ENCODE data around the gene FREM1.

DNA sequence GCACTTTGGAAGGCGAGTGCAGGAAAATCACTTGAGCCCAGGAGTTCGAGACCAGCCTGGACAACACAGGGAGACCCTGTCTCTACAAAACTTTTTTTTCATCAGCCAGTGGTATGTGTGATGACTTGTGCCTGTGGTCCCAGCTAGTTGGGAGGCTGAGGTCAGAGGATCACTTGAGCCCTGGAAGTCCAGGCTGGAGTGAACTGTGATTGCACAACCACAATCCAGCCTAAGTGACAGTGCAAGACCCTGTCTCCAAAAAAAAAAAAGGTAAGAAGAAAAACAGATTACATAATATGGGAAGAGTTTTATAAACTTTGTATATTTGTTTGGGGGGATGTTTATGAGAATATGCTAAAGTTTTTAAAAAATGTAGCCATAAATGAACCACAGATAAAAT is 111.2 kb downstream of the FREM1 start:
- TF ChIP-seq POLR2AphosphoS5 (IDR thresholded peaks at IDR 0.05), result no peak
- TF ChIP-seq CTCF (IDR thresholded peaks at IDR 0.05 in 8 of 11, conservative IDR thresholded peaks at IDR 0.05 in 3 of 11), result no peak
- no peak for TF ChIP-seq POLR2A (IDR thresholded peaks at IDR 0.05)

Measured in spleen (tissue), 7 donors.